Stimulated activated CD4-positive, alpha-beta T cell treated with anti-CD3 and anti-CD28 coated beads, TNF-alpha, amount 100 ng/mL, for 1 hour (primary cell): Measurements from ENCODE around the gene SMPX.
"Not testable (repeated sequence)": the region's sequence is repeated elsewhere in the genome, so short reads cannot be mapped to it uniquely, and the experiment has no call there.

Source experiments
- DNase-seq, 3 donors: peaks; one replicate each; pipeline ENCODE4 v3.0.0-alpha.2; 2020; ENCODE audit warnings: low read depth in 3 of 3, low spot score in 1 of 3

SMPX gene

GRCh38 chrX:21757960-21758359, at the start of gene SMPX:
SMPX (minus strand) TSS chrX:21758116; CDS start chrX:21754290, 3,826 bp downstream.
- DNase-seq, result no peak

- DNase-seq, result no peak
Observed at GRCh38 chrX:21806691-21807090, 48.8 kb upstream of the SMPX start.

GRCh38 chrX:21802839-21803238, 44.9 kb upstream of the SMPX start:
- no peak for DNase-seq

GRCh38 chrX:21802054-21802670, 44.2 kb upstream of the SMPX start:
- DNase-seq, result no peak

GRCh38 chrX:21800344-21800770, 42.4 kb upstream of the SMPX start:
- no peak for DNase-seq

GRCh38 chrX:21799767-21800166, 41.9 kb upstream of the SMPX start:
- no peak for DNase-seq

- no peak for DNase-seq
Observed at GRCh38 chrX:21798677-21799219, 40.8 kb upstream of the SMPX start.

- no peak for DNase-seq
Observed at GRCh38 chrX:21781976-21782375, 24.1 kb upstream of the SMPX start.

- DNase-seq, result no peak
Observed at GRCh38 chrX:21781525-21781924, 23.6 kb upstream of the SMPX start.

- DNase-seq, result no peak
Observed at GRCh38 chrX:21779095-21779494, 21.2 kb upstream of the SMPX start.

GRCh38 chrX:21778236-21778635, 20.3 kb upstream of the SMPX start:
- no peak for DNase-seq

- DNase-seq, result not testable (repeated sequence)
Observed at GRCh38 chrX:21775128-21775527, 17.2 kb upstream of the SMPX start.

GRCh38 chrX:21773036-21773435, 15.1 kb upstream of the SMPX start:
- DNase-seq, result not testable (repeated sequence)

- no peak for DNase-seq
Observed at GRCh38 chrX:21770631-21771321, 12.9 kb upstream of the SMPX start.

- DNase-seq, result no peak
Observed at GRCh38 chrX:21766101-21766500, 8.2 kb upstream of the SMPX start.

- DNase-seq, result no peak
Observed at GRCh38 chrX:21764008-21764407, 6.1 kb upstream of the SMPX start.

GRCh38 chrX:21758488-21758887, 572 bp upstream of the SMPX start:
- DNase-seq, result no peak

- DNase-seq, result no peak
Observed at GRCh38 chrX:21756785-21757529, 959 bp downstream of the SMPX start.

GRCh38 chrX:21749924-21750323, 8.0 kb downstream of the SMPX start:
- no peak for DNase-seq

GRCh38 chrX:21748235-21748634, 9.7 kb downstream of the SMPX start:
- no peak for DNase-seq

GRCh38 chrX:21747558-21747957, 10.4 kb downstream of the SMPX start:
- no peak for DNase-seq

GRCh38 chrX:21745756-21746155, 12.2 kb downstream of the SMPX start:
- peak in 2 of 3 donors; percentile 2 to 19 for DNase-seq
